ENCODE measurements around the gene CYP27C1.
A peak's percentile ranks its signal among the peaks of the same experiment; 100 is the strongest.

The CYP27C1 gene

GRCh38 chr2:127193164-127193966 lies 26.7 kb downstream of the CYP27C1 start:
- no peak for DNase-seq (ENCODE audit: low spot score)

DNA sequence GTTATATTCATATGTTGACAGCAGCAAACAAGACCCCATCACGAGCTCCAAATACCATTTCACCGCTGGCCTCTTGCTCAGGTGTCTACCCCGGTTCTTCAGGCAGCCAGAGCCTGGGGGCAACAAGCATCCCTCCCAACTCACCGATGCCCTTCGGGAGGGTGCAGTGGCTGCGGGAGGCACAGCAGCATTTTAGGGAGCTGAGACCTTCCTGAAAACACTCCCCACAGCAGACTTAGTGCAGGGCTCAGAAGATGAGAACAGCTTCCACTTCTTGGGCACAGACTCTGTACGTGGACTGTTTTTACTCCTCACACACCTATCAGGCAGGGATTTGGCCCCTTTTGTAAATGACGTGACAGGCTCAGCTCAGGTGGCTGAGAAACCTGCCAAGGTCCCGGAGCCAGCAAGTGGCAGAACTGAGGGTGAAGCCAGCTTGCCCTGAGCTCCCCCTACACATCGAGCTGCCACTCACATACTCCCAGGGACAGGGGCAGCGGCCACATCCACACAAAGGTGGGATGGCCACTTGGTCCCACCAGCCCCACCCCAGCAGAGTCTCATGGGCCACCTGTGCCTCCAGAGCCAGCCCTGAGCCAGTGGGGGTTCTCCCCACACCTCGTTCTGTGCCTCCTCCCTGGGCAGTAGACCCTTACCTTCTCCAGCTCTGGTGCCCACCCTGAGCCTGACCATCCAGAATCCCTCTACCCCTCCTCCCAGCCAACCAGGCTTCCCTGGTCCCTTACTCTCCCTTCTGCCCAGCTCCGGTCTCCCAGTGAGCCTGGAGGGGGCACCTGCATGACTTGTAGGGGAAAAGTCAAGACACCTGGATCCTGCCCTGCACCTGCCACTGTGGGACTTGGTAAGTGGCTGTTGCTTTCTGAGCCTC lies 28.5 kb downstream of the CYP27C1 start:
- no peak for DNase-seq (ENCODE audit: low spot score)

- no peak for DNase-seq (ENCODE audit: low spot score)
Observed at GRCh38 chr2:127188797-127189196, 31.3 kb downstream of the CYP27C1 start.

GRCh38 chr2:127187831-127188230 lies 32.3 kb downstream of the CYP27C1 start:
- DNase-seq (ENCODE audit: low spot score): peak; percentile 41

- DNase-seq (ENCODE audit: low spot score): peak; percentile 38
Observed at GRCh38 chr2:127187081-127187775, 32.9 kb downstream of the CYP27C1 start.

DNA sequence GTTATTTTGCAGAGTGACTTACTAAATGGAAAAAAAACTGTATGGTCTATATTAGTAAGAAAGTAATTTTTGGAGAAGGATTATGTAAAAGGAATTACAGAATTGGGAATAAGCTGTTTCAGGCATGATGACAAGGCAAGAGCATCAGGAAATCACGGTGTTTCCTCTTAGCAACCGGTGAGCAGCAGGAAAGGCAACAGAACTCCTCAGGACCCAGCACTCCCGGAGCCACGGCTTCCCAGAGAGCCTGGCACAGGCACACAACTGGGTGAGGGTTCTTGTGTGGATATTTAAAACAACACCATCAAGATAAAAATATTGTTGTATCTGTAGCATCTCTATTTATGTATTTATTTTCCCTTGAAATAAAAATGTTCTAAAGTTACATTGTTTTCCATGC lies 34.4 kb downstream of the CYP27C1 start:
- no peak for DNase-seq (ENCODE audit: low spot score)

GRCh38 chr2:127185093-127185492 lies 35.0 kb downstream of the CYP27C1 start:
- peak; percentile 13 for DNase-seq (ENCODE audit: low spot score)

DNA sequence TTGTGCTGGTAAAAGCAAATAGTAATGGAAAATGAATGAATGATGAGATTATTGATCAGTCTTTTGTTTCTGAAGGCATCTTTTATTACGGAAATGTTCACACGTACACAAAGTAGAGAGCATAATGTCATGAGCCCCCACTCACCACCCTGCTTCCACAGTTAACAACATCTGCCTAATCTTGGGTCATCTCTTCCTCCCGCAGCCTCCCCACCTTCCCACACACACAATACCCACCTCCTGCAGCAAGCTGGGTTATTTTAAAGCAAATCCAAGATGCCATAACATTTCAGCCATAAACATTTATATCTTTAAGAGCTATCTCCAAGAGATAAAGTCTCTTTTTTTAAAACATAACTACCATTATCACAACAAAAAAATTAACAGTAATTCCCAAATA lies 36.3 kb downstream of the CYP27C1 start:
- DNase-seq (ENCODE audit: low spot score): no peak

- DNase-seq (ENCODE audit: low spot score): peak; percentile 36
Observed at GRCh38 chr2:127182626-127183458, 37.3 kb downstream of the CYP27C1 start.

DNA sequence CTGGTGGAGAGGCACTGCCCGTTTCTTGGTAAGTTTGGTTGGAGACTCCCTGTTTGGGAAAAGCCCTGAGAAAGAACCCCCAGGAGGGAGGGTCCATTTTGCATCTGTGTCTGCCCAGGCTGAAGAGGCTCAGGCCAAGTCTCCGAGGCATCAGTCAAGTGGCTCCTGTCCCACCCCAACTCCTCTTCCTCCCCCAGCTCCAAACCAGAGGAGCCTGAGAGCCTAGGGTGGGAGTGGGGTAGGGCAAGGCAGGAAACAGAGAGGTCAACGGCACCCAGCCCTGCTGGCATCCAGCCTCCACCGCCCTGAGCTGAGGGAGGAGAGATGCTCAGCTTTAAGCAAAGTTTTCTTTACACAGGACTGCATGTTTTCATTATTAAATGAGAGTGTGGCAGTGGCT lies 38.2 kb downstream of the CYP27C1 start:
- no peak for DNase-seq (ENCODE audit: low spot score)

- no peak for DNase-seq (ENCODE audit: low spot score)
Observed at GRCh38 chr2:127179766-127180165, 40.3 kb downstream of the CYP27C1 start.

DNA sequence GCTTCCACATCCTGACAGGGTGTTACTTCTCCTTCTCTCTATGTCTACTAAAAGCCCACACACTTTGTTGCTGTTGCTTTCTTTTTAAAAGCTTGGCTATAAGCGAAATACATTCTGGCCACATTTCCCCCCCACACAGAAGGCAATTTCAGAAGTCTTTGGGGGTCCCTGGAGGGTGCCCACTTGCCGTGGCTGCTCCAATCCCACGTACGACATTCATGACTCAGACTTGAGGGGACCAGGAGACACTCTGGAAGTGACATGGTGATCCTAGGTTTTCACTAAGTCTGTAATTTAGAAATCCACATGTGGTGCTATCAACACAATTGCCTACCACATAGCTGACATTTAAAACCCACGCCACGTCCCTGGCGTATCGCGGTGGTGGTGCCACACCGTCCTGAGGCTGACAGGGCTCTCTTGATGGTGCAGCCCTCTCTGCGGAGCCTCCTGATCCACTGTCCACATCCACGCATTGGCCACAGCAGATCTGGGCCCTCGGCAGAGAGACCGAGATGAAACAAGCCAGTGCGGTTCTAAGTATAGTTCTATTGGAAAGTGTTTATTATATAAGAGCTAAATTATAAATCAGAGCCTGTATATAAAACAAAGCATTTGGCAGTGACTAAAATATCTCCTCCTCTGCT lies 42.4 kb downstream of the CYP27C1 start:
- no peak for DNase-seq (ENCODE audit: low spot score)

- no peak for DNase-seq (ENCODE audit: low spot score)
Observed at GRCh38 chr2:127176371-127177311, 43.5 kb downstream of the CYP27C1 start.

- DNase-seq (ENCODE audit: low spot score): no peak
Observed at GRCh38 chr2:127175751-127176354, 44.2 kb downstream of the CYP27C1 start.

DNA sequence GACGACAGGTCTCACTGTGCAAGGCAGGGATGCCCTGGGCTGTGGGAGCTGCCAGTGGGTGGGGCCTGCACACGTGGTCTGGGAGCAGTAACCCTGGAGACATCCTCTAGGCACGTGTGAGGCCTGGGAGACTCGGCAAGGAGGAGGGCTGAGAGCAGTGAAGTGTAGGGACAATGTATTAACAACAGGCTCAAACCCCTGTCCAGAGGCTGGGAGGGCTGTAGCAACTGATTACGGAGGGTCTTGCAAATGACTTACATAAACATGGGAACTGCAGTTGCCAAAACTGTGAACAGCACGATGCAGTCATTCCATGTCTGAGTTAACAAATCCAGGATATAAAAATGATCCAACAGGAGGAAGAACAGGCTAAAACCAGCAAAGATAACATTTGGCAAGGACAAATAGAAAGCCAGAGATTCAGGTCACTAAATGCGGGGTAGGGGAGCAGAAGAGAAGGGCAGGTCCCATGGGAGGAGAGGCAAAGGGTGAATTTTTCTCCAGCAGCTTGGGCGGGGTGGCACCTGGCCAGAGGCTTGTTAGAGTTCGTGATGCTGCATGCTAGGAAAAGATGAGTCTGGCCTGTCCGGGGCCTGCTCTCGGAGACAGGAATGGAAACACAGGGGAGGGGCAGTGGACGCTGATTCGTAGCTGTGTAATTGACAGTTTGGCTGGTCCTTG lies 44.9 kb downstream of the CYP27C1 start:
- DNase-seq (ENCODE audit: low spot score): no peak

DNA sequence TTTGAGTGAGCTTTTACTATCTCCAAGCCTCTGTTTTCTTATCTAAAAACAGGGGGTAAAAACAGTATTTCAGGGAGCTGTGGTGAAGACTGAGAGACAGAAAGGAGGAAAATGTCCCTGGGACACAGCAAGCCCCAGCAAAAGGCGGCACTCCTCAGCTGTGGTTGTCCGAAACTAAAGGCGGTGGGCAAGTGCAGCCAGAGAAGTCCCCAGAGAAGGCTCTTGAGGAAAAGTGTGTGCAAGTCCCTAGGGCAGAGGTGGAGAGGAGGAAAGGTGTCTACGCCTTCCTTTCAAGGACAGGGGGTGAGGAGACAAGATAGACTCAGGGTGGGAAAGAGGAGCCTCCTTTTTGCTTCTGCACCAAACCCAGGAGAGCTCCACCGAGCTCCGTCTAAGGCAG lies 45.5 kb downstream of the CYP27C1 start:
- no peak for DNase-seq (ENCODE audit: low spot score)

DNA sequence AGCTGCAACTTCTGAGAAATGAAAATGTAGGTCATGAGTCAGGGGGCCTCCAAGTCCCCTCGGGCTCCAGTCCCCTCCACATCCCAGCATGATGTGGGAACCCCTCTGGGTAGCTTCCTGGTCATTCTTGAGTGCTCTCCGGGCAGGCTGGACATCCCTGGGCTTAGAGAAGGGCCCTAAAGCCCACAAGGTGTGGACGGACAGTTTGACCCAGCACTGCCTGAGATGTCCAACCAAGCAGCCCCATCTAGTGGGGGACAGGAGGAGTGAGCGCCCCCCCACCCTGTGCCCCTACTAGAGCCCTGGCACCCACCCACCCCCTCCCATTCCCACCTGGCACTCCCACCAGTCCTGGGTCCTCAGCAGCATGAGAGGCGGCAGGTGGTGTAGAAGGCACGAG lies 46.0 kb downstream of the CYP27C1 start:
- no peak for DNase-seq (ENCODE audit: low spot score)

DNA sequence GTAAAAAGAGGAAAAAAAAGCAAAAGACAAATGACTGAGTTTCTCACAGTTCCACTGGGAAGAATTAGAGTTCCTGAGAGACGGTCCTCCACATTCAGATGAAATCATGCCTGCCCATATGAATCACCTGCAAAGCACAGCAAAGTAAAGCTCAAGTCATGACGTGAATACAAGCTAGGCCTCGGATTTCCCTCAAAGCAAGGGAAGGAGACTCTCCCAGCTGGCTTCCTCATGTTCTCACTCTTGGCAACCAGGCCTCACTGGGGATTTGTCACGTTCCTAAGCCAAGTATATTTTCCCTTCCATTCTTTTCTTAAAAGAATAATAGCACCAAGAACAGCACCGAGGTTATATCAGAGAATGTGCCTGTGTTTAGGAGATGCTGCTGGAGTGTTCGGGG lies 47.0 kb downstream of the CYP27C1 start:
- no peak for DNase-seq (ENCODE audit: low spot score)

GRCh38 chr2:127172306-127172705 lies 47.8 kb downstream of the CYP27C1 start:
- DNase-seq (ENCODE audit: low spot score): peak; percentile 27

All from ecto neural progenitor cell (in vitro differentiated cells).